ENCODE results near the gene SPSB3. TPM values are rescaled to one million over a fixed set of nuclear protein-coding genes. Genes with fewer than 3 reads are reported as not detected.
A peak's percentile ranks its signal among the peaks of the same experiment; 100 is the strongest.

The SPSB3 gene
- total RNA-seq, 1 donor from 2014 or later = 27.7 TPM

GRCh38 chr16:1789643-1790045, 7.3 kb upstream of the SPSB3 start:
- Histone ChIP-seq H3K27ac (ENCODE audit: low read depth, low read length) (no peak overlapping the region), H3K36me3 (ENCODE audit: control insufficient read depth in 3 of 3, insufficient read depth in 3 of 3, low read length in 3 of 3) (peaks cover 20 to 36% (median 23%) of the 10 kb centered on the region in 3 donors), H3K9ac (ENCODE audit: low read depth in 1 of 3, low read length in 3 of 3) (no peak overlapping the region), H3K4me1 (ENCODE audit: control insufficient read depth in 3 of 3, insufficient read depth in 3 of 3, low read length in 3 of 3) (peaks cover 8 to 14% (median 8%) of the 10 kb centered on the region in 3 donors), H3K4me3 (ENCODE audit: low read length in 3 of 3) (no peak overlapping the region), H3K9me3 (ENCODE audit: control insufficient read depth in 3 of 3, low read length in 3 of 3) (no peaks in the 10 kb centered on the region), H3K27me3 (ENCODE audit: control insufficient read depth in 3 of 3, insufficient read depth in 3 of 3, low read length in 3 of 3) (no peaks in the 10 kb centered on the region)

- no peaks in the 10 kb centered on the region for H3K27me3 ChIP-seq (ENCODE audit: control insufficient read depth in 3 of 3, insufficient read depth in 3 of 3, low read length in 3 of 3)
- H3K36me3 ChIP-seq (ENCODE audit: control insufficient read depth in 3 of 3, insufficient read depth in 3 of 3, low read length in 3 of 3) = peaks cover 20 to 36% (median 23%) of the 10 kb centered on the region in 3 donors
- H3K4me1 ChIP-seq (ENCODE audit: control insufficient read depth in 3 of 3, insufficient read depth in 3 of 3, low read length in 3 of 3) = peaks cover 13 to 22% (median 14%) of the 10 kb centered on the region in 3 donors
- no peak overlapping the region for H3K9ac ChIP-seq (ENCODE audit: low read depth in 1 of 3, low read length in 3 of 3)
- H3K27ac ChIP-seq (ENCODE audit: low read depth, low read length) = no peak overlapping the region
- no peaks in the 10 kb centered on the region for H3K9me3 ChIP-seq (ENCODE audit: control insufficient read depth in 3 of 3, low read length in 3 of 3)
- H3K4me3 ChIP-seq (ENCODE audit: low read length in 3 of 3) = no peak overlapping the region
Measured at GRCh38 chr16:1788708-1789100, 6.3 kb upstream of the SPSB3 start.

- Histone ChIP-seq H3K27me3 (ENCODE audit: control insufficient read depth in 3 of 3, insufficient read depth in 3 of 3, low read length in 3 of 3) (no peaks in the 10 kb centered on the region), H3K36me3 (ENCODE audit: control insufficient read depth in 3 of 3, insufficient read depth in 3 of 3, low read length in 3 of 3) (peaks cover 20 to 36% (median 23%) of the 10 kb centered on the region in 3 donors)
Measured at GRCh38 chr16:1788095-1788707, 5.8 kb upstream of the SPSB3 start.

GRCh38 chr16:1787322-1788094, 5.1 kb upstream of the SPSB3 start:
- peaks cover 20 to 35% (median 23%) of the 10 kb centered on the region in 3 donors for H3K36me3 ChIP-seq (ENCODE audit: control insufficient read depth in 3 of 3, insufficient read depth in 3 of 3, low read length in 3 of 3)
- no peak overlapping the region for H3K27ac ChIP-seq (ENCODE audit: low read depth, low read length)
- H3K4me1 ChIP-seq (ENCODE audit: control insufficient read depth in 3 of 3, insufficient read depth in 3 of 3, low read length in 3 of 3) = peaks cover 13 to 27% (median 18%) of the 10 kb centered on the region in 3 donors
- H3K9me3 ChIP-seq (ENCODE audit: control insufficient read depth in 3 of 3, low read length in 3 of 3) = no peaks in the 10 kb centered on the region
- H3K4me3 ChIP-seq (ENCODE audit: low read length in 3 of 3) = no peak overlapping the region
- H3K27me3 ChIP-seq (ENCODE audit: control insufficient read depth in 3 of 3, insufficient read depth in 3 of 3, low read length in 3 of 3) = no peaks in the 10 kb centered on the region
- H3K9ac ChIP-seq (ENCODE audit: low read depth in 1 of 3, low read length in 3 of 3) = no peak overlapping the region

More at GRCh38 chr16:1788095-1788707, 5.8 kb upstream of the SPSB3 start:
- no peak overlapping the region for H3K4me3 ChIP-seq (ENCODE audit: low read length in 3 of 3)
- H3K27ac ChIP-seq (ENCODE audit: low read depth, low read length) = no peak overlapping the region
- H3K4me1 ChIP-seq (ENCODE audit: control insufficient read depth in 3 of 3, insufficient read depth in 3 of 3, low read length in 3 of 3) = peaks cover 13 to 27% (median 18%) of the 10 kb centered on the region in 3 donors
- H3K9ac ChIP-seq (ENCODE audit: low read depth in 1 of 3, low read length in 3 of 3) = no peak overlapping the region
- no peaks in the 10 kb centered on the region for H3K9me3 ChIP-seq (ENCODE audit: control insufficient read depth in 3 of 3, low read length in 3 of 3)

DNA sequence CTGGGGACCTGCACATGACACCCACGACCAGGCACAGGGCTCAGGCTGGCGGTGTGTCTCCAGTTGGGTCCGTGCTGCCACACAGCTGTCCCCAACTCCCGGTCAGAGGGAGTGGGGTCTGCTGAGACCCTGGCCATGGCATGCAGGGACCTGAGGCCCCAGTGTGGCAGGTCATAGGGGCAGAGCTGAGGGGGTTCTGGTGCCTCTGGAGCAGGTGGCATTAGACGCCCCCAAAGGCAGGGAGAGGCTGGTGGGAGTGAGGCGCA, 4.6 kb upstream of the SPSB3 start:
- H3K36me3 ChIP-seq (ENCODE audit: control insufficient read depth in 3 of 3, insufficient read depth in 3 of 3, low read length in 3 of 3) = peaks cover 20 to 34% (median 23%) of the 10 kb centered on the region in 3 donors

DNA sequence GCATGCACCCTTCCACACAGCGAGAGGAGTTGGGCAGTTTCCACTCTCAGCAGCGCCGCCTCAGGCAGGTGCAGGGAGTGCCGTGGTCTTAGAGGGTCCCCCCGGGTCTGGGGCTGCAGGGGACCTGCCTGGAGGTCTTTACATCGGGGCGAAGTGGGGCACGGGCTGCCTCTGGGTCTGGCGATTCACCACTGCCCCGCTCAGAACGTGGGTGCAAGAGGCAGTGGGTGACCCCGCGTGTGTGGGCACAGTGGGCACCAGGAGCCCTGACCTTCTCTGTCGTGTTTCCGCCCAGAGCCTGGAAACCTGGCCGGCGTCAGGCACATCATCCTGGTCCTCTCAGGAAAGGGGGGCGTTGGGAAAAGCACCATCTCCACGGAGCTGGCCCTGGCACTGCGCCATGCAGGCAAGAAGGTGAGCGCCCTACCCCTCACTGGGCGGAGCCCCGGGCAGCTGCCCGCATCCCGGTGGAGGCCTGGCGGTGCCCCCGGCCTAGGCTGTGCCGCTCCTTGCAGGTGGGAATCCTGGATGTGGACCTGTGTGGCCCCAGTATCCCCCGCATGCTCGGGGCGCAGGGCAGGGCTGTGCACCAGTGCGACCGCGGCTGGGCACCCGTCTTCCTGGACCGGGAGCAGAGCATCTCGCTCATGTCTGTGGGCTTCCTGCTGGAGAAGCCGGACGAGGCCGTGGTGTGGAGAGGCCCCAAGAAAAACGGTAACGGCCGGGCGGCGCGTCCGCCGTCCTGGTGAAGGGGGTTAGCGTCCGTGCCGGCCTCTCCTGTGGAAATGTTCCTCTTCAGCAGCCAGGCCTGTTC, 4.1 kb upstream of the SPSB3 start:
- Histone ChIP-seq H3K27me3 (ENCODE audit: control insufficient read depth in 3 of 3, insufficient read depth in 3 of 3, low read length in 3 of 3) (no peaks in the 10 kb centered on the region), H3K36me3 (ENCODE audit: control insufficient read depth in 3 of 3, insufficient read depth in 3 of 3, low read length in 3 of 3) (peaks cover 20 to 34% (median 23%) of the 10 kb centered on the region in 3 donors), H3K4me1 (ENCODE audit: control insufficient read depth in 3 of 3, insufficient read depth in 3 of 3, low read length in 3 of 3) (peaks cover 18 to 32% (median 21%) of the 10 kb centered on the region in 3 donors), H3K9ac (ENCODE audit: low read depth in 1 of 3, low read length in 3 of 3) (no peak overlapping the region), H3K27ac (ENCODE audit: low read depth, low read length) (no peak overlapping the region), H3K9me3 (ENCODE audit: control insufficient read depth in 3 of 3, low read length in 3 of 3) (no peaks in the 10 kb centered on the region), H3K4me3 (ENCODE audit: low read length in 3 of 3) (no peak overlapping the region)

More for the DNA sequence above, 4.6 kb upstream of the SPSB3 start:
- H3K4me3 ChIP-seq (ENCODE audit: low read length in 3 of 3) = no peak overlapping the region
- H3K27me3 ChIP-seq (ENCODE audit: control insufficient read depth in 3 of 3, insufficient read depth in 3 of 3, low read length in 3 of 3) = no peaks in the 10 kb centered on the region
- no peak overlapping the region for H3K27ac ChIP-seq (ENCODE audit: low read depth, low read length)
- H3K9me3 ChIP-seq (ENCODE audit: control insufficient read depth in 3 of 3, low read length in 3 of 3) = no peaks in the 10 kb centered on the region
- no peak overlapping the region for H3K9ac ChIP-seq (ENCODE audit: low read depth in 1 of 3, low read length in 3 of 3)
- H3K4me1 ChIP-seq (ENCODE audit: control insufficient read depth in 3 of 3, insufficient read depth in 3 of 3, low read length in 3 of 3) = peaks cover 13 to 27% (median 18%) of the 10 kb centered on the region in 3 donors

DNA sequence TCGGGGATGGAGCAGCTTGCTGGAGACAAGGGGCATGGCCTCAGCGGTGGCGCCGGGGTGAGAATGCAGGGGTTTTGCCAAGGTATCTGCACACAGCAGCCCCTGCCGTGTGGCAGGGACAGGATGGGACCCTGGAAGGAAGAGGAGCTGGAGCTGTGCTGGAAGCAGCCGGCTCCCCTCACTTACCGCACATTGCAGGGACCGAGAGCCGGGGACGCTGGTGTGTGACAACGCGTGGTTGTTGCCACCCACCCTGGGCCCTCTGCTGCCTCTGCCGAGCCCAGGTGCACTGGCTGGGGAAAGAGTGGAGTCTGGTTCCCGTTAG, 3.4 kb upstream of the SPSB3 start:
- no peaks in the 10 kb centered on the region for H3K27me3 ChIP-seq (ENCODE audit: control insufficient read depth in 3 of 3, insufficient read depth in 3 of 3, low read length in 3 of 3)
- peaks cover 20 to 37% (median 27%) of the 10 kb centered on the region in 3 donors for H3K36me3 ChIP-seq (ENCODE audit: control insufficient read depth in 3 of 3, insufficient read depth in 3 of 3, low read length in 3 of 3)
- no peak overlapping the region for H3K9ac ChIP-seq (ENCODE audit: low read depth in 1 of 3, low read length in 3 of 3)

GRCh38 chr16:1784977-1785845, 2.8 kb upstream of the SPSB3 start:
- Histone ChIP-seq H3K27me3 (ENCODE audit: control insufficient read depth in 3 of 3, insufficient read depth in 3 of 3, low read length in 3 of 3) (no peaks in the 10 kb centered on the region), H3K4me1 (ENCODE audit: control insufficient read depth in 3 of 3, insufficient read depth in 3 of 3, low read length in 3 of 3) (peaks cover 28 to 44% (median 34%) of the 10 kb centered on the region in 3 donors), H3K4me3 (ENCODE audit: low read length in 3 of 3) (no peak overlapping the region), H3K9ac (ENCODE audit: low read depth in 1 of 3, low read length in 3 of 3) (peak overlapping the region in 1 of 3 donors; percentile 33), H3K36me3 (ENCODE audit: control insufficient read depth in 3 of 3, insufficient read depth in 3 of 3, low read length in 3 of 3) (peaks cover 18 to 38% (median 32%) of the 10 kb centered on the region in 3 donors), H3K27ac (ENCODE audit: low read depth, low read length) (no peak overlapping the region), H3K9me3 (ENCODE audit: control insufficient read depth in 3 of 3, low read length in 3 of 3) (no peaks in the 10 kb centered on the region)

More for the DNA sequence above, 3.4 kb upstream of the SPSB3 start:
- H3K4me1 ChIP-seq (ENCODE audit: control insufficient read depth in 3 of 3, insufficient read depth in 3 of 3, low read length in 3 of 3) = peaks cover 24 to 38% (median 28%) of the 10 kb centered on the region in 3 donors
- no peak overlapping the region for H3K27ac ChIP-seq (ENCODE audit: low read depth, low read length)
- H3K4me3 ChIP-seq (ENCODE audit: low read length in 3 of 3) = no peak overlapping the region
- no peaks in the 10 kb centered on the region for H3K9me3 ChIP-seq (ENCODE audit: control insufficient read depth in 3 of 3, low read length in 3 of 3)

- peaks cover 27 to 43% (median 35%) of the 10 kb centered on the region in 3 donors for H3K36me3 ChIP-seq (ENCODE audit: control insufficient read depth in 3 of 3, insufficient read depth in 3 of 3, low read length in 3 of 3)
- peak overlapping the region; percentile 87 to 89 (median 87) for H3K4me3 ChIP-seq (ENCODE audit: low read length in 3 of 3)
- H3K9ac ChIP-seq (ENCODE audit: low read depth in 1 of 3, low read length in 3 of 3) = peak overlapping the region; percentile 82 to 92 (median 82)
Measured at GRCh38 chr16:1781758-1782407, 488 bp downstream of the SPSB3 start.

More at GRCh38 chr16:1781758-1782407, 488 bp downstream of the SPSB3 start:
- Histone ChIP-seq H3K27ac (ENCODE audit: low read depth, low read length) (peak overlapping the region; percentile 80), H3K27me3 (ENCODE audit: control insufficient read depth in 3 of 3, insufficient read depth in 3 of 3, low read length in 3 of 3) (no peaks in the 10 kb centered on the region), H3K9me3 (ENCODE audit: control insufficient read depth in 3 of 3, low read length in 3 of 3) (no peaks in the 10 kb centered on the region), H3K4me1 (ENCODE audit: control insufficient read depth in 3 of 3, insufficient read depth in 3 of 3, low read length in 3 of 3) (peaks cover 32 to 58% (median 42%) of the 10 kb centered on the region in 3 donors)
